Measurements from ENCODE around the gene STX7. TPM values are rescaled to one million over a fixed set of nuclear protein-coding genes. Genes with fewer than 3 reads are reported as not detected.
A peak's percentile ranks its signal among the peaks of the same experiment; 100 is the strongest.

Gene STX7
- total RNA-seq, 1 donor: 27.2 TPM

DNA sequence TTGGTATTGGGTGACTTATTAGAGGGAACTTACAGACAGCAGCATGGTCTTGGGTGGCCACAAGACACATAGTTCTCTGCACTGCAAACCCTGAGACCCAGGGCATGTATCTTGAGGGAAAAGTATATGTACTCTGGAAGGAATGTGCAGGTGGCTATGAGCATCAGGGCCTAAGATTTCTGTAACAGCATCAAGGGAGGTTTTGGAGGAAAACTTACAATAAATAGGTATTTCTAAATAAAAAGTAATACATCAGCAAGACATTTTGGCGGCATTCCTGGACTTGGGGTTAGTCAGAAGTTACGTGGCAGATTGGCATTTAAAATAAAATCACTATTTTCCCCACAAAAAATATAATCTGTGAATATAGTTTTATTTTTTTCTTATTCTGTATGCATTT, 8.0 kb upstream of the STX7 start:
- DNase-seq (ENCODE audit: low read depth): no peak
- no peak overlapping the region for H3K4me3 ChIP-seq (ENCODE audit: low read depth, low read length)
- TF ChIP-seq, protein P1, sequence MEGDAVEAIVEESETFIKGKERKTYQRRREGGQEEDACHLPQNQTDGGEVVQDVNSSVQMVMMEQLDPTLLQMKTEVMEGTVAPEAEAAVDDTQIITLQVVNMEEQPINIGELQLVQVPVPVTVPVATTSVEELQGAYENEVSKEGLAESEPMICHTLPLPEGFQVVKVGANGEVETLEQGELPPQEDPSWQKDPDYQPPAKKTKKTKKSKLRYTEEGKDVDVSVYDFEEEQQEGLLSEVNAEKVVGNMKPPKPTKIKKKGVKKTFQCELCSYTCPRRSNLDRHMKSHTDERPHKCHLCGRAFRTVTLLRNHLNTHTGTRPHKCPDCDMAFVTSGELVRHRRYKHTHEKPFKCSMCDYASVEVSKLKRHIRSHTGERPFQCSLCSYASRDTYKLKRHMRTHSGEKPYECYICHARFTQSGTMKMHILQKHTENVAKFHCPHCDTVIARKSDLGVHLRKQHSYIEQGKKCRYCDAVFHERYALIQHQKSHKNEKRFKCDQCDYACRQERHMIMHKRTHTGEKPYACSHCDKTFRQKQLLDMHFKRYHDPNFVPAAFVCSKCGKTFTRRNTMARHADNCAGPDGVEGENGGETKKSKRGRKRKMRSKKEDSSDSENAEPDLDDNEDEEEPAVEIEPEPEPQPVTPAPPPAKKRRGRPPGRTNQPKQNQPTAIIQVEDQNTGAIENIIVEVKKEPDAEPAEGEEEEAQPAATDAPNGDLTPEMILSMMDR (IDR thresholded peaks at IDR 0.05; ENCODE audit: insufficient read depth, low read depth, low read length): no peak

DNA sequence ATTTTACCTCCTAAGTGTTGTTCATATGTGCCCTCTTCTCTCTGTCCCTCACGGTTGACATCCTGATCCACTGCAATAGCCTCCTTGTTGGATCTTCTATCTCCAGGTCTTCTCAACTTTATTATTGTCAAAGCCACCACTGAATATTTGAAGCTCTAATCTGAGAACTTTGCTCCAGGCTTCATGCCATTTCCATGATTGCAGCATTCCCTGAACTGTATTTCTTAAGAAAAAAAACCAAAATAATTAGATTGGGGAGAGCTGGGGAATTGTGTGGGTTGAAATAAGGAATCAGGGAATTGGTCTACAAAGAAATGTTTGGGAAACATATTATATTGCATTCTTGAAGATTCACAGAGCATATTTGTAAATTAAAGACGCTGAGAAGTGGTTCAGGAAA, 2.5 kb upstream of the STX7 start:
- H3K4me3 ChIP-seq (ENCODE audit: low read depth, low read length): no peak overlapping the region
- DNase-seq (ENCODE audit: low read depth): no peak
- TF ChIP-seq, protein P1 (IDR thresholded peaks at IDR 0.05; ENCODE audit: insufficient read depth, low read depth, low read length): no peak

DNA sequence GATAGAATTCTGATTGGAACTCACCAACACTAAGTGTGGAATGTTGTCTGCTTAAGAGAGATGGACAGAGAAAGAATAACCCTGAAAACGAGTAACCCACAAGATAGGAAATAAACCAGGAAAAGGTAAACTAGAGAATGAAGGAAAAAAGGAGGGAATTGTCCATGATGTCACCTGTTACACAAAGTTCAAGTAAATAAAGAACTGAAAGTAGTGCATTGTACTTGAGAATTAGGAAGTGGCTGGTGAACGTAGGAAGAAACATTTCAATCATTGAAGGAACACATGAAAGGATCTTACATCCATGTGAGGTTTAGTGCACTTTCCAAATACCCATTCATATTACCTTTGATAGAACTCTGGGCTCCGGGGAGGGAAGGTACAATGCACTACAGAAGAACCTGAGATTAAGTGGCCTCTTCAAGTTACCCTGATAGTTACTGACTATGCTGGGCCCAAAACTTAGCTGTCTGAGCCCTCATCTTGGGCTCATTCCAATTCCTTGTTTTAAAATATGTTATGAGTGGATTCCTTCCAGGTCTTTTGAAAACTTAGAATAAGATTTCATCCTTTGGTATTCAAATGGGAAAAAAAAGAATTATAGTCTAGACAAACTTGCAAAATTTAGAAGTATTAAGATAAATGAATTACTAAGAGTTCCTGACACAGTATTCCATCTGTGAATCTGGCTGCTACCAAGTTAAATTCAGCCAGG, 1.1 kb upstream of the STX7 start:
- no peak for DNase-seq (ENCODE audit: low read depth)
- H3K4me3 ChIP-seq (ENCODE audit: low read depth, low read length): no peak overlapping the region
- TF ChIP-seq, protein P1 (IDR thresholded peaks at IDR 0.05; ENCODE audit: insufficient read depth, low read depth, low read length): no peak

DNA sequence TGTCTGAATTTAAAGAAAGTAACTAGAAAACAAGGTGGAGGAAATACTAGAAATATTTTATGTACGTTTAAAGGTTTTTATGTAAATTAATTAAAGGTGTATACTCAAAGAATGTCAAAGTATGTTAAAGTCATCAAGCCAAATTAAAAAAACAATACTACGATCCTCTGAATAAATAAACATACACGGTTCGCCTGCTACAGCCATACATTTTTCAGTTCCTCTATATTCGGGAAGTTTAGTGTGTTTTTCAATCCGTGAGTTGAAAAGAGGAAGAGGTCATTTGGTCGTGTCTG, 626 bp downstream of the STX7 start:
- peak overlapping the region; percentile 81 for H3K4me3 ChIP-seq (ENCODE audit: low read depth, low read length)
- no peak for DNase-seq (ENCODE audit: low read depth)
- TF ChIP-seq, protein P1 (IDR thresholded peaks at IDR 0.05; ENCODE audit: insufficient read depth, low read depth, low read length): no peak

DNA sequence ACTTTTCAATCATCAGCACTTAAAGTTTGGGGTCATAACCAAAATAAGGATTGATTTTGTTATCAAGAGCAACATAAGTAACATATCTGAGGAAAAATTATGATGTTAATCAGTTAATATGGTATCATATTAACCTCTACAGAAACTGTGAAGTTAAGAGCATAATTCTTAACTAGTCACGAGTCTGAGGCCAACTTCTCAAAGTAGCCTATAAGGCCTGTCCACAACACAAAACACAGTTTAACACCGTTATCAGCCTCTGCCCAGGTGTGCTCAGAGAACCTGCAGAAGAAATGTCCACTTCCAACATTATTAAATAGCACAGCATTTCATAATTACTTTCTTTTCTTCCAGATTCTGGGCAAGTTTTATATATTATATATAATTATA, 1.1 kb downstream of the STX7 start:
- DNase-seq (ENCODE audit: low read depth): no peak
- peak overlapping the region; percentile 81 for H3K4me3 ChIP-seq (ENCODE audit: low read depth, low read length)
- TF ChIP-seq, protein P1 (IDR thresholded peaks at IDR 0.05; ENCODE audit: insufficient read depth, low read depth, low read length): no peak

DNA sequence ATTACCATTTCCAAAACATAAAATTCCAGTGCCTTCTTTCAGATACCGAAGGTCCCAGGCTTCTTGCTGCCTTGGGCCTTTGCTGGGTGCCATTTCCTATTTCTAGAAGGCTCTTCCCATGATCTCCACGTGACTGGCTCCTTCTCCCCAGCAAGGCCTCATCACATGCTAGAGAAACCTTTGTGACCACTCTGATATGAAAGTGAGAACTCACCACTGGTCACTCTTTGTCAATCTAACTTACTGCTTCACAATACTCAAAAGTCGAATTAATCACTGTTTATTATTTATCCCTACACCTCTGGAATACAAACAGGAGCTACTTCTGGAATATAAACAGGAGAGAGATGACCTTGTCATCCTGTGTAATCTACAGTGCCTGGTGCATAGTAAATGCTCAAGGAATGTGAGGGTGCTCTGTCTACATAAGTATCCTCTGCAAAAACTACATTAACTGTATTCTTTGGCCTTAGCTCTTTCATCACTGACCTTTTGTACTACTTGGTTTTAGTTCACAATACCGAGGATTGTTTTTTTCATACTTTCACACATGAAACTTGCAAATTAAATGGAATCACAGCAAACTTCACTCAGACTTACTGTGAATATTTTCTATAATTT, 1.6 kb downstream of the STX7 start:
- DNase-seq (ENCODE audit: low read depth): peak; percentile 32
- TF ChIP-seq, protein P1 (IDR thresholded peaks at IDR 0.05; ENCODE audit: insufficient read depth, low read depth, low read length): no peak
- H3K4me3 ChIP-seq (ENCODE audit: low read depth, low read length): peak overlapping the region; percentile 81
